IPS-NIHi7 (cell line): ENCODE measurements around the gene CCER1.

Experiments used
- DNase-seq: peaks from one replicate; pipeline ENCODE4 v3.0.0; 2012; ENCODE audit warnings: mixed read lengths; ENCODE audit errors: extremely low spot score

The CCER1 gene

GRCh38 chr12:90920222-90920621 is 34.8 kb downstream of the CCER1 start:
- DNase-seq, result no peak

GRCh38 chr12:90917431-90917830 is 37.5 kb downstream of the CCER1 start:
- no peak for DNase-seq

- no peak for DNase-seq
Measured at GRCh38 chr12:90916516-90916915, 38.5 kb downstream of the CCER1 start.

GRCh38 chr12:90915353-90915752 is 39.6 kb downstream of the CCER1 start:
- DNase-seq, result no peak

- no peak for DNase-seq
Measured at GRCh38 chr12:90910958-90911357, 44.0 kb downstream of the CCER1 start.

- peak; percentile 55 for DNase-seq
Measured at GRCh38 chr12:90909069-90909770, 45.8 kb downstream of the CCER1 start.

GRCh38 chr12:90908465-90908864 is 46.5 kb downstream of the CCER1 start:
- DNase-seq, result no peak

- DNase-seq, result no peak
Measured at GRCh38 chr12:90905691-90906370, 49.1 kb downstream of the CCER1 start.

- no peak for DNase-seq
Measured at GRCh38 chr12:90902596-90902995, 52.4 kb downstream of the CCER1 start.
